ENCODE measurements around the gene MDH1. TPM values are rescaled to one million over a fixed set of nuclear protein-coding genes. Genes with fewer than 3 reads are reported as not detected.
"Not testable (repeated sequence)": the region's sequence is repeated elsewhere in the genome, so short reads cannot be mapped to it uniquely, and the experiment has no call there.

Gene MDH1
- total and polyA plus RNA-seq, 2 donors (not counting 1 experiment from before 2014, with no cell fraction given), result 159 to 267 TPM

- no peaks in the 10 kb centered on the region for H4K20me1 ChIP-seq (ENCODE audit: control insufficient read depth, extremely low read depth, insufficient read depth, low read length)
- no peak overlapping the region for H3K4me2 ChIP-seq (ENCODE audit: extremely low read depth, insufficient read depth, low read length)
- H3K9me3 ChIP-seq (ENCODE audit: control insufficient read depth, insufficient read depth, low read depth, low read length), result no peaks in the 10 kb centered on the region
- H3K4me3 ChIP-seq (replicated peaks in 1 of 4; ENCODE audit: control extremely low read depth in 1 of 4, insufficient read depth in 1 of 4, low read depth in 3 of 4, low read length in 4 of 4), result no peak overlapping the region
- TF ChIP-seq, protein P1, sequence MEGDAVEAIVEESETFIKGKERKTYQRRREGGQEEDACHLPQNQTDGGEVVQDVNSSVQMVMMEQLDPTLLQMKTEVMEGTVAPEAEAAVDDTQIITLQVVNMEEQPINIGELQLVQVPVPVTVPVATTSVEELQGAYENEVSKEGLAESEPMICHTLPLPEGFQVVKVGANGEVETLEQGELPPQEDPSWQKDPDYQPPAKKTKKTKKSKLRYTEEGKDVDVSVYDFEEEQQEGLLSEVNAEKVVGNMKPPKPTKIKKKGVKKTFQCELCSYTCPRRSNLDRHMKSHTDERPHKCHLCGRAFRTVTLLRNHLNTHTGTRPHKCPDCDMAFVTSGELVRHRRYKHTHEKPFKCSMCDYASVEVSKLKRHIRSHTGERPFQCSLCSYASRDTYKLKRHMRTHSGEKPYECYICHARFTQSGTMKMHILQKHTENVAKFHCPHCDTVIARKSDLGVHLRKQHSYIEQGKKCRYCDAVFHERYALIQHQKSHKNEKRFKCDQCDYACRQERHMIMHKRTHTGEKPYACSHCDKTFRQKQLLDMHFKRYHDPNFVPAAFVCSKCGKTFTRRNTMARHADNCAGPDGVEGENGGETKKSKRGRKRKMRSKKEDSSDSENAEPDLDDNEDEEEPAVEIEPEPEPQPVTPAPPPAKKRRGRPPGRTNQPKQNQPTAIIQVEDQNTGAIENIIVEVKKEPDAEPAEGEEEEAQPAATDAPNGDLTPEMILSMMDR (conservative IDR thresholded peaks at IDR 0.05 in 1 of 2, IDR thresholded peaks at IDR 0.05 in 1 of 2; ENCODE audit: low read depth in 1 of 2, low read length in 2 of 2), result no peak
- TF ChIP-seq EZH2 (IDR thresholded peaks at IDR 0.05; ENCODE audit: low read length, missing control alignments), result no peak
- H3K4me1 ChIP-seq (ENCODE audit: control insufficient read depth, extremely low read depth, insufficient read depth, low read length), result no peaks in the 10 kb centered on the region
- H2AFZ ChIP-seq (ENCODE audit: low read length), result no peak overlapping the region
- no peaks in the 10 kb centered on the region for H3K27me3 ChIP-seq (ENCODE audit: control insufficient read depth, insufficient read depth, low read length)
- H3K27ac ChIP-seq (ENCODE audit: insufficient read depth, low read length), result no peak overlapping the region
- no peaks in the 10 kb centered on the region for H3K36me3 ChIP-seq (ENCODE audit: control insufficient read depth, insufficient read depth, low read length)
- H3K79me2 ChIP-seq (ENCODE audit: control insufficient read depth, insufficient read depth, low read length), result no peaks in the 10 kb centered on the region
- H3K9ac ChIP-seq (ENCODE audit: insufficient read depth, low read length), result no peak overlapping the region
- no peak for DNase-seq (ENCODE audit: low read depth in 2 of 2)
Measured at GRCh38 chr2:63569740-63570139, 19.0 kb upstream of the MDH1 start.

- no peaks in the 10 kb centered on the region for H3K4me1 ChIP-seq (ENCODE audit: control insufficient read depth, extremely low read depth, insufficient read depth, low read length)
- no peaks in the 10 kb centered on the region for H3K36me3 ChIP-seq (ENCODE audit: control insufficient read depth, insufficient read depth, low read length)
- H3K27ac ChIP-seq (ENCODE audit: insufficient read depth, low read length), result no peak overlapping the region
- no peak overlapping the region for H2AFZ ChIP-seq (ENCODE audit: low read length)
- H3K79me2 ChIP-seq (ENCODE audit: control insufficient read depth, insufficient read depth, low read length), result no peaks in the 10 kb centered on the region
- no peak overlapping the region for H3K4me2 ChIP-seq (ENCODE audit: extremely low read depth, insufficient read depth, low read length)
- H3K9me3 ChIP-seq (ENCODE audit: control insufficient read depth, insufficient read depth, low read depth, low read length), result no peaks in the 10 kb centered on the region
- no peaks in the 10 kb centered on the region for H3K27me3 ChIP-seq (ENCODE audit: control insufficient read depth, insufficient read depth, low read length)
- no peak overlapping the region for H3K4me3 ChIP-seq (replicated peaks in 1 of 4; ENCODE audit: control extremely low read depth in 1 of 4, insufficient read depth in 1 of 4, low read depth in 3 of 4, low read length in 4 of 4)
- no peaks in the 10 kb centered on the region for H4K20me1 ChIP-seq (ENCODE audit: control insufficient read depth, extremely low read depth, insufficient read depth, low read length)
- TF ChIP-seq, protein P1 (conservative IDR thresholded peaks at IDR 0.05 in 1 of 2, IDR thresholded peaks at IDR 0.05 in 1 of 2; ENCODE audit: low read depth in 1 of 2, low read length in 2 of 2), result no peak
- TF ChIP-seq EZH2 (IDR thresholded peaks at IDR 0.05; ENCODE audit: low read length, missing control alignments), result no peak
- no peak overlapping the region for H3K9ac ChIP-seq (ENCODE audit: insufficient read depth, low read length)
- DNase-seq (ENCODE audit: low read depth in 2 of 2), result no peak
Measured at GRCh38 chr2:63571291-63571690, 17.5 kb upstream of the MDH1 start.

DNA sequence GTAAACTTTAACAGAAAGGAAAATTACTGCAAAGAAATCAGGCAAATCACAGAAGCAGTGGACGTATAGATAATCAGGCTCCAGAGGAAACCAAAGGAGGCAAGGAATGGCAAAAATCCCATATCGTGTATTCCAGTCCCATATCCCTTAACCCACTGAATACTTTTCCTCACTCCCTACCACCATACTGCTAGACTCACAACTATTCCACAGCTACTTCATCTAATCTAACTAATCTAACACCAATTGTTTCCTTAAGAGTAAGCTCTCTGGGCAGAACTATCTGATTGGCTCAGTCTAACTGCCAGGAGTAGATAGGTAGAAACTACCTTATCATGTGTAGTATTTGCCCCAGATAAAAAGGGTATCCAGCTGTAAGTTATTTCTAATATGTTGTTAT is 16.8 kb upstream of the MDH1 start:
- H2AFZ ChIP-seq (ENCODE audit: low read length), result no peak overlapping the region
- TF ChIP-seq EZH2 (IDR thresholded peaks at IDR 0.05; ENCODE audit: low read length, missing control alignments), result no peak
- TF ChIP-seq, protein P1 (conservative IDR thresholded peaks at IDR 0.05 in 1 of 2, IDR thresholded peaks at IDR 0.05 in 1 of 2; ENCODE audit: low read depth in 1 of 2, low read length in 2 of 2), result no peak
- no peak for DNase-seq (ENCODE audit: low read depth in 2 of 2)

GRCh38 chr2:63573026-63573425 is 15.7 kb upstream of the MDH1 start:
- H2AFZ ChIP-seq (ENCODE audit: low read length); H3K27me3 ChIP-seq (ENCODE audit: control insufficient read depth, insufficient read depth, low read length); DNase-seq (ENCODE audit: low read depth in 2 of 2); H3K36me3 ChIP-seq (ENCODE audit: control insufficient read depth, insufficient read depth, low read length); H3K9me3 ChIP-seq (ENCODE audit: control insufficient read depth, insufficient read depth, low read depth, low read length); H3K4me3 ChIP-seq (replicated peaks in 1 of 4; ENCODE audit: control extremely low read depth in 1 of 4, insufficient read depth in 1 of 4, low read depth in 3 of 4, low read length in 4 of 4); H3K79me2 ChIP-seq (ENCODE audit: control insufficient read depth, insufficient read depth, low read length); H4K20me1 ChIP-seq (ENCODE audit: control insufficient read depth, extremely low read depth, insufficient read depth, low read length); H3K9ac ChIP-seq (ENCODE audit: insufficient read depth, low read length); H3K4me1 ChIP-seq (ENCODE audit: control insufficient read depth, extremely low read depth, insufficient read depth, low read length); H3K4me2 ChIP-seq (ENCODE audit: extremely low read depth, insufficient read depth, low read length); H3K27ac ChIP-seq (ENCODE audit: insufficient read depth, low read length): not testable (repeated sequence)

More for the DNA sequence above, 16.8 kb upstream of the MDH1 start:
- Histone ChIP-seq H3K79me2 (ENCODE audit: control insufficient read depth, insufficient read depth, low read length) (no peaks in the 10 kb centered on the region), H3K27me3 (ENCODE audit: control insufficient read depth, insufficient read depth, low read length) (no peaks in the 10 kb centered on the region), H3K36me3 (ENCODE audit: control insufficient read depth, insufficient read depth, low read length) (no peaks in the 10 kb centered on the region), H3K9me3 (ENCODE audit: control insufficient read depth, insufficient read depth, low read depth, low read length) (no peaks in the 10 kb centered on the region), H3K4me2 (ENCODE audit: extremely low read depth, insufficient read depth, low read length) (no peak overlapping the region), H3K4me3 (replicated peaks in 1 of 4; ENCODE audit: control extremely low read depth in 1 of 4, insufficient read depth in 1 of 4, low read depth in 3 of 4, low read length in 4 of 4) (no peak overlapping the region), H4K20me1 (ENCODE audit: control insufficient read depth, extremely low read depth, insufficient read depth, low read length) (no peaks in the 10 kb centered on the region), H3K27ac (ENCODE audit: insufficient read depth, low read length) (no peak overlapping the region), H3K9ac (ENCODE audit: insufficient read depth, low read length) (no peak overlapping the region), H3K4me1 (ENCODE audit: control insufficient read depth, extremely low read depth, insufficient read depth, low read length) (no peaks in the 10 kb centered on the region)

DNA sequence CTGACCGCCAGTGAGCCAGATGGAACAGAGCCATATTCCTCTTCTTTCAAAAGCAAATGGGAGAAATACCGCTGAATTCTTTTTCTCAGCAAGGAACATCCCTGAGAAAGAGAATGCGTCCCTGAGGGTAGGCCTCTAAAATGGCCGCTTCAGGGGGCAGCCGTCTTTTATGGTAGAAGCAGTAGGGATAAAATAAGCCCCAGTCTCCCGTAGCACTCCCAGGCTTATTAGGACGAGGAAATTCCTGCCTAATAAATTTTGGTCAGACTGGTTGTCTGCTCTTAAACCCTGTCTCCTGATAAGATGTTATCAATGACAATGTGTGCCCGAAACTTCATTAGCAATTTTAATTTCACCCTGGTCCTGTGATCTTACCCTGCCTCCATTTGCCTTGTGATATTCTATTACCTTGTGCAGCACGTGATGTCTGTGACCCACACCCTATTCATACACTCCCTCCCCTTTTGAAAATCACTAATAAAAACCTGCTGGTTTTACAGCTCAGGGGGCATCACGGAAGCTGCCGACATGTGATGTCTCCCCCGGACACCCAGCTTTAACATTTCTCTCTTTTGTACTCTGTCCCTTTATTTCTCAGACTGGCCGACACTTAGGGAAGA is 14.9 kb upstream of the MDH1 start:
- not testable (repeated sequence) for H4K20me1 ChIP-seq (ENCODE audit: control insufficient read depth, extremely low read depth, insufficient read depth, low read length); H3K4me3 ChIP-seq (replicated peaks in 1 of 4; ENCODE audit: control extremely low read depth in 1 of 4, insufficient read depth in 1 of 4, low read depth in 3 of 4, low read length in 4 of 4)

More for the DNA sequence above, 14.9 kb upstream of the MDH1 start:
- H2AFZ ChIP-seq (ENCODE audit: low read length); H3K79me2 ChIP-seq (ENCODE audit: control insufficient read depth, insufficient read depth, low read length); H3K9me3 ChIP-seq (ENCODE audit: control insufficient read depth, insufficient read depth, low read depth, low read length); H3K9ac ChIP-seq (ENCODE audit: insufficient read depth, low read length); H3K27me3 ChIP-seq (ENCODE audit: control insufficient read depth, insufficient read depth, low read length); H3K4me2 ChIP-seq (ENCODE audit: extremely low read depth, insufficient read depth, low read length); H3K36me3 ChIP-seq (ENCODE audit: control insufficient read depth, insufficient read depth, low read length); H3K27ac ChIP-seq (ENCODE audit: insufficient read depth, low read length); H3K4me1 ChIP-seq (ENCODE audit: control insufficient read depth, extremely low read depth, insufficient read depth, low read length); DNase-seq (ENCODE audit: low read depth in 2 of 2): not testable (repeated sequence)
